IMR-90 (cell line): Measurements from ENCODE around the gene LGALS4. TPM values are rescaled to one million over a fixed set of nuclear protein-coding genes. Genes with fewer than 3 reads are reported as not detected.

Experiments
- ATAC-seq: fragments of 200-7000 bp; cut with Tn5 transposase; 2 replicates; pipeline ENCODE4 v1.9.1; 2020; ENCODE audit warnings: low read depth, mild to moderate bottlenecking, moderate library complexity
- BruUV-seq: library from RNA; stranded (reverse); fragments of 400-500 nt; replicated peaks from 2 replicates; lab custom pipeline; 2021; lab: Mats Ljungman, UMichigan
- CTCF ChIA-PET: fragments of 300-600 bp; formaldehyde crosslinking; extraction: SDS; loops from one replicate; lab custom pipeline; 2021; ENCODE audit warnings: antibody characterized with exemption; lab: Yijun Ruan, JAX
- POLR2A ChIA-PET: fragments of 300-600 bp; sonication (Branson Sonifier 250); formaldehyde crosslinking; loops from one replicate; lab custom pipeline; 2022; ENCODE audit warnings: antibody characterized with exemption; ENCODE audit not compliant: unreplicated experiment; lab: Charles Lee
- DNase-seq: peaks from one replicate; pipeline ENCODE4 v3.0.0; 2013
- H2AFZ ChIP-seq: replicated peaks from 2 replicates; pipeline ENCODE3; 2013; ENCODE audit warnings: low read length, mild to moderate bottlenecking; ENCODE audit not compliant: poor library complexity
- H2AK5ac ChIP-seq: 2 replicates; pipeline ENCODE4 v1.6.1; 2013; ENCODE audit warnings: low read depth, low read length, inconsistent platforms
- H2AK9ac ChIP-seq: replicated peaks from 2 replicates; pipeline ENCODE3; 2013; ENCODE audit warnings: mild to moderate bottlenecking, low read depth, low read length, moderate library complexity; ENCODE audit not compliant: poor library complexity
- H2BK120ac ChIP-seq: 2 replicates; pipeline ENCODE4 v1.6.1; 2013; ENCODE audit warnings: low read depth, low read length, inconsistent platforms
- H2BK15ac ChIP-seq: 3 replicates; pipeline ENCODE4 v1.6.1; 2013; ENCODE audit warnings: low read depth, low read length, inconsistent platforms
- H2BK20ac ChIP-seq: 2 replicates; pipeline ENCODE4 v1.6.1; 2013; ENCODE audit warnings: low read depth, mild to moderate bottlenecking, inconsistent platforms, low read length, moderate library complexity
- H2BK5ac ChIP-seq: 2 replicates; pipeline ENCODE4 v1.6.1; 2013; ENCODE audit warnings: mild to moderate bottlenecking, low read depth, low read length, inconsistent platforms; ENCODE audit not compliant: poor library complexity, severe bottlenecking
- H3K14ac ChIP-seq: replicated peaks from 2 replicates; pipeline ENCODE4 v1.6.1; 2013; ENCODE audit warnings: low read depth, low read length, inconsistent platforms
- H3K18ac ChIP-seq: 2 replicates; pipeline ENCODE4 v1.6.1; 2013; ENCODE audit warnings: low read depth, low read length, control low read depth
- H3K23ac ChIP-seq: 2 replicates; pipeline ENCODE4 v1.6.1; 2013; ENCODE audit warnings: low read depth, low read length, inconsistent platforms
- H3K27ac ChIP-seq: 2 replicates; pipeline ENCODE4 v1.5.1; 2013; ENCODE audit warnings: mild to moderate bottlenecking, control low read depth, low read length; ENCODE audit not compliant: insufficient read depth
- H3K27me3 ChIP-seq: 2 replicates; pipeline ENCODE4 v1.6.1; 2013; ENCODE audit warnings: low read length; ENCODE audit not compliant: control insufficient read depth, insufficient read depth
- H3K36me3 ChIP-seq: 2 replicates; pipeline ENCODE4 v1.6.1; 2013; ENCODE audit warnings: low read length, mixed read lengths; ENCODE audit not compliant: control insufficient read depth, insufficient read depth
- H3K4ac ChIP-seq: 2 replicates; pipeline ENCODE4 v1.6.1; 2013; ENCODE audit warnings: low read depth, low read length, inconsistent platforms
- H3K4me1 ChIP-seq: 2 replicates; pipeline ENCODE4 v1.6.1; 2013; ENCODE audit warnings: low read length, mixed read lengths; ENCODE audit not compliant: control insufficient read depth, insufficient read depth
- H3K4me2 ChIP-seq: 2 replicates; pipeline ENCODE4 v1.6.1; 2013; ENCODE audit warnings: low read depth, mild to moderate bottlenecking, control low read depth, low read length, moderate library complexity
- H3K4me3 ChIP-seq: 2 replicates; pipeline ENCODE4 v1.5.1; 2013; ENCODE audit warnings: low read depth, mild to moderate bottlenecking, control low read depth, low read length, moderate library complexity; ENCODE audit not compliant: insufficient read depth
- H3K56ac ChIP-seq: 2 replicates; pipeline ENCODE4 v1.6.1; 2013; ENCODE audit warnings: low read length, inconsistent platforms; ENCODE audit not compliant: insufficient read depth; ENCODE audit errors: extremely low read depth
- H3K79me1 ChIP-seq, 2 experiments: 2 replicates each; pipeline ENCODE4 v1.6.1; 2013; ENCODE audit warnings: low read length in 2 of 2, inconsistent platforms in 1 of 2, low read depth in 1 of 2
- H3K9ac ChIP-seq: 2 replicates; pipeline ENCODE4 v1.6.1; 2013; ENCODE audit warnings: low read depth, low read length, control low read depth
- H3K9me1 ChIP-seq: 2 replicates; pipeline ENCODE4 v1.6.1; 2013; ENCODE audit warnings: low read length, inconsistent platforms; ENCODE audit not compliant: insufficient read depth
- H3K9me3 ChIP-seq: 2 replicates; pipeline ENCODE4 v1.6.1; 2013; ENCODE audit warnings: low read length; ENCODE audit not compliant: control insufficient read depth, insufficient read depth
- H4K20me1 ChIP-seq: 2 replicates; pipeline ENCODE4 v1.6.1; 2013; ENCODE audit warnings: low read length, inconsistent platforms; ENCODE audit not compliant: insufficient read depth
- H4K5ac ChIP-seq: 2 replicates; pipeline ENCODE4 v1.6.1; 2013; ENCODE audit warnings: mild to moderate bottlenecking, low read depth, low read length, control low read depth
- H4K8ac ChIP-seq, 2 experiments: 2 replicates each; pipeline ENCODE4 v1.6.1; 2013; ENCODE audit warnings: low read depth in 2 of 2, low read length in 2 of 2, control low read depth in 1 of 2, inconsistent platforms in 1 of 2
- H4K91ac ChIP-seq: 2 replicates; pipeline ENCODE4 v1.6.1; 2013; ENCODE audit warnings: low read depth, low read length, inconsistent platforms; ENCODE audit not compliant: insufficient read depth
- ELK1 ChIP-seq: fragments of 150-350 bp; IDR thresholded peaks from 2 replicates; pipeline ENCODE4 v1.6.1; 2016; ENCODE audit warnings: low read depth, mild to moderate bottlenecking, low read length, moderate library complexity, borderline replicate concordance
- RAD21 ChIP-seq: IDR thresholded peaks from 2 replicates; pipeline ENCODE4 v1.6.1; 2012; ENCODE audit warnings: low read length, improper control_type of control experiment
- USF2 ChIP-seq: fragments of 150-350 bp; IDR thresholded peaks from 2 replicates; pipeline ENCODE4 v1.6.1; 2017; ENCODE audit warnings: mild to moderate bottlenecking, antibody characterized with exemption, low read length, low read depth
- WGBS, 2 experiments: methylation state at CpG; one replicate each; pipeline versions ENCODE4 v1.1.5 to v1.1.7; 2013; ENCODE audit warnings: missing lambda C conversion rate in 2 of 2; ENCODE audit not compliant: insufficient read length in 1 of 2; ENCODE audit errors: extremely low coverage in 2 of 2; 5-methylcytosine and 5-hydroxymethylcytosine counted together
- dilution Hi-C: fragments of 300-500 bp; cut with HindIII; formaldehyde crosslinking; loops from one replicate; pipeline ENCODE4 v1.14.3; 2018; ENCODE audit warnings: low sequenced_read_pairs; ENCODE audit not compliant: unreplicated experiment
- in situ Hi-C: fragments of 300-500 bp; cut with MboI; formaldehyde crosslinking; loops from 3 replicates; pipeline ENCODE4 v1.14.3; 2019; ENCODE audit warnings: low sequenced_read_pairs, inconsistent platforms, mixed read lengths
- intact Hi-C: fragments of 100-400 bp; cut with micrococcal nuclease; formaldehyde crosslinking; loops from 2 replicates; pipeline ENCODE4 v1.10.0; 2022
- polyA plus RNA-seq, 3 experiments: library from polyadenylated mRNA; depleted of rRNA; stranded (reverse); fragments of >200 nt; gene quantifications; 2 replicates each; pipeline ENCODE4 v1.2.3, GENCODE V29; 2012; ENCODE audit warnings: low replicate concordance in 1 of 3
- total RNA-seq: library from RNA; depleted of rRNA; stranded (reverse); fragments of >200 nt; gene quantifications from 2 replicates; pipeline ENCODE4 v1.2.3, GENCODE V29; 2012

Gene LGALS4
- total and polyA plus RNA-seq, 2 of the 4 experiments (the other 2 are of a cell fraction), result 0.29 TPM; not detected in 1

GRCh38 chr19:38838986-38839761, 26.4 kb upstream of the LGALS4 start:
- H3K36me3 ChIP-seq, result peaks cover 81% of the 10 kb centered on the region
- H3K4ac ChIP-seq, result no peak overlapping the region
- H3K18ac ChIP-seq, result no peak overlapping the region
- ChIA-PET CTCF (no interaction called here), POLR2A (no interaction called here)
- peaks cover 71% of the 10 kb centered on the region for H4K20me1 ChIP-seq
- H2BK120ac ChIP-seq, result no peak overlapping the region
- peaks cover 49 to 79% of the 10 kb centered on the region in 2 experiments for H3K79me1 ChIP-seq
- no peak overlapping the region for H2AFZ ChIP-seq
- no peak for DNase-seq
- no peak overlapping the region for H2AK5ac ChIP-seq
- 100% methylated on average over 1 of the region's 12 CpGs; no CpG with 5 or more reads in 1 of the 2 experiments for WGBS, 2 experiments
- H3K9me3 ChIP-seq, result no peaks in the 10 kb centered on the region
- H2AK9ac ChIP-seq, result no peak overlapping the region
- H4K91ac ChIP-seq, result no peak overlapping the region
- no peak overlapping the region for H3K4me3 ChIP-seq
- H3K4me2 ChIP-seq, result no peak overlapping the region
- H3K14ac ChIP-seq, result no peak overlapping the region
- no peak overlapping the region for H2BK15ac ChIP-seq
- H2BK5ac ChIP-seq, result peak overlapping the region; percentile 14
- H3K9me1 ChIP-seq, result peaks cover 7% of the 10 kb centered on the region; the same call in 1 of the 2 replicates
- H3K27ac ChIP-seq, result no peak overlapping the region
- H3K23ac ChIP-seq, result no peak overlapping the region
- intact Hi-C loops, result no loop called here
- H3K27me3 ChIP-seq, result no peaks in the 10 kb centered on the region
- no peak overlapping the region for H3K9ac ChIP-seq
- H3K4me1 ChIP-seq, result peaks cover 10% of the 10 kb centered on the region; the same call in 1 of the 2 replicates
- in situ Hi-C loops, result no loop called here
- no peak overlapping the region for H4K5ac ChIP-seq
- BruUV-seq, result no TSS peak
- no peak for ATAC-seq
- TF ChIP-seq USF2 (no peak), ELK1 (no peak), RAD21 (no peak)
- no peak overlapping the region for H2BK20ac ChIP-seq
- dilution Hi-C loops, result no loop called here
- H4K8ac ChIP-seq, result peak overlapping the region in 1 of 2 experiments; percentile 23; a peak in 1 of 4 replicates
- H3K56ac ChIP-seq, result no peak overlapping the region
